Glutamatergic neuron (in vitro differentiated cells): ENCODE measurements around the gene SERPINB4. TPM values are rescaled to one million over a fixed set of nuclear protein-coding genes. Genes with fewer than 3 reads are reported as not detected.
"Not testable (repeated sequence)": the region's sequence is repeated elsewhere in the genome, so short reads cannot be mapped to it uniquely, and the experiment has no call there.

Source experiments
- DNase-seq: peaks from one replicate; pipeline ENCODE4 v3.0.0; 2022
- H3K27ac Mint-ChIP-seq: one replicate; pipeline ENCODE4 v1.8.0; 2020; ENCODE audit warnings: mild to moderate bottlenecking, mixed read lengths, inconsistent platforms; ENCODE audit not compliant: unreplicated experiment
- H3K27me3 Mint-ChIP-seq: one replicate; pipeline ENCODE4 v1.8.0; 2020; ENCODE audit warnings: mild to moderate bottlenecking, moderate library complexity, mixed read lengths, inconsistent platforms; ENCODE audit not compliant: unreplicated experiment
- H3K36me3 Mint-ChIP-seq: one replicate; pipeline ENCODE4 v1.8.0; 2020; ENCODE audit warnings: mild to moderate bottlenecking, mixed read lengths, inconsistent platforms; ENCODE audit not compliant: unreplicated experiment
- H3K4me1 Mint-ChIP-seq: one replicate; pipeline ENCODE4 v1.8.0; 2020; ENCODE audit warnings: mild to moderate bottlenecking, low read depth, mixed read lengths, inconsistent platforms; ENCODE audit not compliant: unreplicated experiment
- H3K4me3 Mint-ChIP-seq: one replicate; pipeline ENCODE4 v1.8.0; 2020; ENCODE audit warnings: mild to moderate bottlenecking, mixed read lengths, inconsistent platforms; ENCODE audit not compliant: unreplicated experiment
- H3K9me3 Mint-ChIP-seq: one replicate; pipeline ENCODE4 v1.8.0; 2020; ENCODE audit warnings: mild to moderate bottlenecking, moderate library complexity, mixed read lengths, inconsistent platforms; ENCODE audit not compliant: unreplicated experiment
- total RNA-seq: library from RNA; stranded (reverse); fragmentation: NEBNext Ultra II Directional; extraction: Animal tissue kit (Norgen Biotek cat#: 25700); gene quantifications from one replicate; pipeline ENCODE4 v1.2.1, GENCODE V29; 2021; ENCODE audit not compliant: unreplicated experiment
- TF ChIP-seq, protein P1 (sequence below): fragments of 200-600 bp; sonication (generic); IDR thresholded peaks from one replicate; pipeline ENCODE4 v1.5.0; 2021; ENCODE audit not compliant: partially characterized antibody, unreplicated experiment

The SERPINB4 gene
- total RNA-seq, 1 donor from 2014 or later = not detected

DNA sequence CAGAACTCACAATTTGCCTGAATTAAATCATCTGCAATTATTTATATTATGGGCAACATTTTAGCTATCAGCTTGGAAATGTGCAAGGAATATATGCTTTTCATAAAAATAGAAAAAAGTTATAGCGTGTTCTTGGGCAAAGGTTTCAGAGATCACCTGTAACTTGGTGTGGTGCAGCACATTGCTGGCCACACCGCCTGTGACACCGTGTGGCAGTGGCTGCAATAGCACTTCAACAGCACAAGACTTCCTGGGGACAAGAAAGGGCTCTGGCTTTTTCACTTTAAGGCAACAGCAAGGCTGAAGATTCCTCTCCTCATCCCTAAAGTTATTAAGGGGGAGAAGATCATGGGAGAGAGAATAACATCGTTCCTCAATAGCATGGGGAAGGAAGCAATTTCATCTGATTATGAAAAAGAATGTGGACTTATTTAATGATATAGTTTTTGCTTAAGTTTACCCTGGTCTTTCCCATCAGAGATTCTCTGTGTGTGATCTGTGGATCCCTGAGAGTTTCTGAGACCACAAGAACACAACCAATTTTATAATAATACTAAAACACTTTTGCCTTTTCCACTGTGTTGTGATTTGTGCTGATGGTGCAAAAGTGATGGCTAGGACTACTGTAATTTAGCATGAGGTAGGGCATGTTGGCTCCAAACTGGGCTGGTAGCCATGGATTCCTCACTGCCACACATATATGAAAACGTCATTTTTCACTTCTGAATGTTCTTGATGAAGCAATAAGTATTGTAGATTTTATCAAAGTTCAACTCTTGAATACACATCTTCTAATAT, 32.7 kb upstream of the SERPINB4 start:
- Mint-ChIP-seq H3K9me3 (no peaks in the 10 kb centered on the region), H3K36me3 (no peaks in the 10 kb centered on the region), H3K4me3 (no peak overlapping the region), H3K27ac (no peak overlapping the region), H3K27me3 (no peaks in the 10 kb centered on the region), H3K4me1 (no peaks in the 10 kb centered on the region)
- TF ChIP-seq, protein P1, sequence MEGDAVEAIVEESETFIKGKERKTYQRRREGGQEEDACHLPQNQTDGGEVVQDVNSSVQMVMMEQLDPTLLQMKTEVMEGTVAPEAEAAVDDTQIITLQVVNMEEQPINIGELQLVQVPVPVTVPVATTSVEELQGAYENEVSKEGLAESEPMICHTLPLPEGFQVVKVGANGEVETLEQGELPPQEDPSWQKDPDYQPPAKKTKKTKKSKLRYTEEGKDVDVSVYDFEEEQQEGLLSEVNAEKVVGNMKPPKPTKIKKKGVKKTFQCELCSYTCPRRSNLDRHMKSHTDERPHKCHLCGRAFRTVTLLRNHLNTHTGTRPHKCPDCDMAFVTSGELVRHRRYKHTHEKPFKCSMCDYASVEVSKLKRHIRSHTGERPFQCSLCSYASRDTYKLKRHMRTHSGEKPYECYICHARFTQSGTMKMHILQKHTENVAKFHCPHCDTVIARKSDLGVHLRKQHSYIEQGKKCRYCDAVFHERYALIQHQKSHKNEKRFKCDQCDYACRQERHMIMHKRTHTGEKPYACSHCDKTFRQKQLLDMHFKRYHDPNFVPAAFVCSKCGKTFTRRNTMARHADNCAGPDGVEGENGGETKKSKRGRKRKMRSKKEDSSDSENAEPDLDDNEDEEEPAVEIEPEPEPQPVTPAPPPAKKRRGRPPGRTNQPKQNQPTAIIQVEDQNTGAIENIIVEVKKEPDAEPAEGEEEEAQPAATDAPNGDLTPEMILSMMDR = no peak
- peak; percentile 21 for DNase-seq

DNA sequence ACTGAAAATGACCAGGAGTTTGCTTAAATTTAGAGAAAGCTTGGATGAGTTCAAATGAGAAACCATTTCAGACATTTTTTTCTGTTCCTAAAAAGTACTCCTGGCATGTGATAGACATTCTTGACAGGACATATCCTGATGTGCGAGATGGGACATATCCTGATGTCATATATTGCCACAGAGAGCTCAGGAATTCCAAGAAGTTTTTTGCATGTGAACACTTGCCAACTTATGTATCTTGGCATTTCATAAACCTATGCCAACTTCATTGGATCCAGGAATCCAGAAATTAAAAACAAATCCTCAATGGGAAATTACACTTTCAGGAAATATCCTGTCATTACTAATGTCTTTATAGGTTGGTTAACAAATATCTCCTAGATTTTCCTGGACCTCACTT, 20.5 kb upstream of the SERPINB4 start:
- Mint-ChIP-seq H3K36me3 (no peaks in the 10 kb centered on the region), H3K27me3 (no peaks in the 10 kb centered on the region), H3K27ac (no peak overlapping the region), H3K9me3 (no peaks in the 10 kb centered on the region), H3K4me1 (no peaks in the 10 kb centered on the region), H3K4me3 (no peak overlapping the region)
- DNase-seq = no peak
- TF ChIP-seq, protein P1 = no peak

DNA sequence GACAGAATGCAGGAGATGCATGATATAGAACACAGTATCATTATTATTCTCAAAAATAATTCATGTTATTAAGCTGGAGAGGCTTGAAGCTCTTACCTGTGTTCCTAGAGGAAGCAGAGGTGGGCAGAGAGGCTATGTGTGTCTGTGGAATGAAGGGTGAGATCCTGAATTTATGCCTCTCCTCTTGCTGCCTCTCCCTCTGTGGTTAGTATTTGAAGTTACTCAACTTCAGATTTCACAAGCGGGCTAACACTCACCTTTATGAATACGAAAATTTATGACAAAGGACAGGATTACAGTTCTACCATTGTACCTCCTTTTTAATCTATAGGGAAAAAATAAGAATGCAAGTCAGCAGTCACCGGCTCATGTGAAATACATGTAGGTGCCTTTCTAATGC, 17.7 kb upstream of the SERPINB4 start, which contains the start of gene SERPINB3:
TSS of gene SERPINB3 (minus strand) at position 144 of the 400 bp plus-strand sequence. CDS start 677 bp downstream, outside the sequence.
- H3K36me3 Mint-ChIP-seq, H3K4me3 Mint-ChIP-seq, H3K4me1 Mint-ChIP-seq, H3K27ac Mint-ChIP-seq, DNase-seq, H3K27me3 Mint-ChIP-seq, H3K9me3 Mint-ChIP-seq: not testable (repeated sequence)

DNA sequence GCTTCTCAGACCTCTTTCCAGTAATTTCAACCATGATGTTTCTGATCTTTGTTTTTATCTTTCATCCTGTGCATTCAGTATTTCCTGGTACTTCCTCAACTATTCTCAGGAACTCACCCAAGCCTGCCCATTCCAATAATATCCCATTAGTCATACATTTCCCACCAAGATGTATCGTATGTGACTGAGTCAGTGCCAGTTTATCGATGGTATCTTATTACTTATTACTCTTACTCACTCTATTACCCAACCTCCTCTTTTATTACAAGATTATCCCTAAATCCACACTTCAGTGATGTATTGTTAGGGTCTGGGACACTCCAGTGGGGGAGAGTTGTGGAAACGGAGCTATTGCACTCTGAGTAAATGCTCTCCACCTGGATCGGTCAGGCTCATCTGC, 14.9 kb upstream of the SERPINB4 start:
- not testable (repeated sequence) for H3K27me3 Mint-ChIP-seq, H3K4me1 Mint-ChIP-seq, H3K27ac Mint-ChIP-seq, H3K36me3 Mint-ChIP-seq, DNase-seq, H3K4me3 Mint-ChIP-seq, H3K9me3 Mint-ChIP-seq

DNA sequence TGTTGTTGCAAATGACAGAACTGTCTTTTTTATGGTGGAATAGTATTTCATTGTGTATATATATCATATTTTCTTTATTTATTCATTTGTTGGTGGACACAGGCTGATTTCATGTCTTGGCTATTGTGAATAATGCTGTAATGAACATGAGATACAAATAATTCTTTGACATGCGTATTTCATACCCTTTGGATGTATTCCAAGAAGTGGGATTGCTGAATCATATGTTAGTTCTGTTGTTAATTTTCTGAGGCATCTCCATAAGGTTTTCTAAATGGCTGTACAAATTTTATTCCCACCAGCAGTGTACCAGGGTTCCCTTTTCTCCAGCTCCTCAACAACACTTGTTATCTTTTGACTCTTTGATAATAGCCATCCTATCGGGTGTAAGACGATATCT, 6.2 kb upstream of the SERPINB4 start:
- not testable (repeated sequence) for H3K36me3 Mint-ChIP-seq, DNase-seq, H3K4me3 Mint-ChIP-seq

DNA sequence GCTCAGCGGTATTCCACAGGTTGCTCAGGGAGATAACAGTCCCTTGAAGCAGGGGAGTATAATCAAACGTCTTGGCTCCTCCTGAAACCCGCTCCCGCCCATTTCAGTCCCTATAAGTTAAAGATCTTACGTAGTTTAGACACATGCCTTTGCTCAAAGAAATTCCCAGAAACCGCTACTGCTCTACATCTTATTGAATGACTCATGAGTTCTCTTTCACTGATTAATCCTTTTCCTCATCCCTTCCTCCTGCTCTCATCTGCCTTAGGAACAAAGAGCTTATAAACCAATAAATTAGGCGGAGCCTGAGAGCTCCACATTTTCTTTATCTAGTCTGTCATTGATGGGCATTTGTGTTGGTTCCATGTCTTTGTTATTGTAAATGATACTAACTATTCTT, 4.2 kb upstream of the SERPINB4 start:
- Mint-ChIP-seq H3K4me3 (no peak overlapping the region), H3K4me1 (no peaks in the 10 kb centered on the region), H3K27ac (no peak overlapping the region), H3K27me3 (no peaks in the 10 kb centered on the region), H3K36me3 (no peaks in the 10 kb centered on the region), H3K9me3 (no peaks in the 10 kb centered on the region)
- no peak for DNase-seq
- TF ChIP-seq, protein P1 = no peak

More for the DNA sequence above, 6.2 kb upstream of the SERPINB4 start:
- H3K27ac Mint-ChIP-seq, H3K4me1 Mint-ChIP-seq, H3K27me3 Mint-ChIP-seq, H3K9me3 Mint-ChIP-seq: not testable (repeated sequence)
